Activated CD4-positive, alpha-beta T cell treated with anti-CD3 and anti-CD28 coated beads, Interleukin-2, amount 10 ng/mL, durations not matched to agents 24 days and 14 days (primary cell): Measurements from ENCODE around the gene GRIP1. TPM values are rescaled to one million over a fixed set of nuclear protein-coding genes. Genes with fewer than 3 reads are reported as not detected.

Source experiments
- DNase-seq: peaks from one replicate; pipeline ENCODE4 v3.0.0; 2022
- H3K27ac Mint-ChIP-seq: one replicate; pipeline ENCODE4 v1.8.0; 2022; ENCODE audit warnings: mild to moderate bottlenecking, mixed read lengths
- H3K27me3 Mint-ChIP-seq: one replicate; pipeline ENCODE4 v1.8.0; 2022; ENCODE audit warnings: mixed read lengths
- H3K36me3 Mint-ChIP-seq: one replicate; pipeline ENCODE4 v1.8.0; 2022; ENCODE audit warnings: low read depth, mild to moderate bottlenecking, mixed read lengths
- H3K4me1 Mint-ChIP-seq: one replicate; pipeline ENCODE4 v1.8.0; 2021; ENCODE audit warnings: mixed read lengths
- H3K4me3 Mint-ChIP-seq: one replicate; pipeline ENCODE4 v1.8.0; 2022; ENCODE audit warnings: mild to moderate bottlenecking, moderate library complexity, mixed read lengths
- H3K9me3 Mint-ChIP-seq: one replicate; pipeline ENCODE4 v1.8.0; 2021; ENCODE audit warnings: mixed read lengths
- intact Hi-C: fragments of 100-400 bp; cut with micrococcal nuclease; formaldehyde crosslinking; loops from one replicate; pipeline ENCODE4 v1.15.1; 2023
- total RNA-seq: library from RNA; stranded (reverse); gene quantifications from 2 replicates; pipeline ENCODE4 v1.2.3, GENCODE V29; 2022

Gene GRIP1
- total RNA-seq, 1 donor from 2014 or later = 0.40 TPM

DNA sequence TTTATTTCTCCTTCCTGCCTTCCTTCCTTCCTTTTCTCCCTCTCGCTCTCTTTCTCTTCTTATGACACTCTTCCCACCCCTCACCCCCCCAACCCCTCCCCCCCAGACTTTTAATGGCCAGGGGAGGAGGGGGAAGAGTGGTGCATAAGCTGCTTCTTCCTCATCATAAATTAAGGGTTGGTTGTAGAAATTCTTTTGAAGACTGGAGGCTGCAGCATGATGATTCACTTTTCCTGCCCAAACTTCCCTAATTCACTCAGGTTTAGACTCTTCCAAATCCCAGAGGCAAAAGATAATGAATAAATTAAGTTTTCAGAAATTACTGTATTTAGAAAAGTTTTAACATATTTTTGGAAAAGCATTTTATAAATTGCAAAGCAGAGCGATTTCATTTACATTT, 58.2 kb downstream of the GRIP1 start:
- no peak for DNase-seq
- H3K36me3 Mint-ChIP-seq = no peaks in the 10 kb centered on the region
- H3K27ac Mint-ChIP-seq = no peak overlapping the region
- no peak overlapping the region for H3K4me3 Mint-ChIP-seq
- H3K9me3 Mint-ChIP-seq = no peaks in the 10 kb centered on the region
- H3K27me3 Mint-ChIP-seq = peaks cover 2% of the 10 kb centered on the region
- intact Hi-C loops = no loop called here
- H3K4me1 Mint-ChIP-seq = no peaks in the 10 kb centered on the region

DNA sequence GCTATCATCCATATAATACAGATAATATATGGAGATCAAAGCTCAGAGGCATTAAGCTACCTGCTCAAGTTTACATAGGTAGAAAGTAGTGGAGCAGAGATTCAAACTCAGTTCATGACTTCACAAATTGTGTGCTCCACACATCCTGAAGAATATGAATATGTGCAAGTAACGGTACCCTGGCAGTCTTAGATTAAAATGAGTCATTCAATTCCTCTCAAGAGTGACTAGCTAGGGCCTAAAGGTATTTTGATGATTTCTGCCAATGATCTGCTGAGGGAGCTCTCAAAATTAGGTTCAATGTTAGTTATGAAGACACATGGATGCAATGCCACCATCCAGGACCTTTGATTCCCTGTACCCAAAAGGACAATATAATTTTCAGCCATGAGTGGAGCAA, 58.9 kb downstream of the GRIP1 start:
- no peak overlapping the region for H3K27ac Mint-ChIP-seq
- DNase-seq = no peak
- no peaks in the 10 kb centered on the region for H3K9me3 Mint-ChIP-seq
- peaks cover 2% of the 10 kb centered on the region for H3K27me3 Mint-ChIP-seq
- intact Hi-C loops = no loop called here
- H3K36me3 Mint-ChIP-seq = no peaks in the 10 kb centered on the region
- no peaks in the 10 kb centered on the region for H3K4me1 Mint-ChIP-seq
- H3K4me3 Mint-ChIP-seq = no peak overlapping the region

DNA sequence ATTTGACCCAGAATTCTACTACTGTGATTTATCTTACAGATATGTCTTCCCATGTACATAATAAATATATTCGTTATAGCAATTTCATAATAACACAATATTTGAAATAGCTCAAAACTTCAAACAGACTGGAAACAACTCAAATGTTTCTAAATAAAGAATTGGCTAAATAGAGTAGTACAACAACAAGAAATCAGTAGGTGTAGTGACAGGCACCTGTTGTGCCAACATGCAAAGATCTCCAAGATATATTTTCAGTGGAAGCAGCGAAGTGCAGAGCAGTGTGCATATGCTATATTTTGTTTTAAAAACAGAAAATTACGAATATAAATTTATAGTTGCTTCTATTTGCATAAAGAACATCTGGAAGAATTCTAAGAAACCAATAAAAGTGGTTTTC, 60.9 kb downstream of the GRIP1 start:
- no peak overlapping the region for H3K27ac Mint-ChIP-seq
- H3K4me1 Mint-ChIP-seq = no peaks in the 10 kb centered on the region
- no peaks in the 10 kb centered on the region for H3K9me3 Mint-ChIP-seq
- H3K4me3 Mint-ChIP-seq = no peak overlapping the region
- intact Hi-C loops = no loop called here
- DNase-seq = no peak
- peaks cover 7% of the 10 kb centered on the region for H3K27me3 Mint-ChIP-seq
- H3K36me3 Mint-ChIP-seq = no peaks in the 10 kb centered on the region

DNA sequence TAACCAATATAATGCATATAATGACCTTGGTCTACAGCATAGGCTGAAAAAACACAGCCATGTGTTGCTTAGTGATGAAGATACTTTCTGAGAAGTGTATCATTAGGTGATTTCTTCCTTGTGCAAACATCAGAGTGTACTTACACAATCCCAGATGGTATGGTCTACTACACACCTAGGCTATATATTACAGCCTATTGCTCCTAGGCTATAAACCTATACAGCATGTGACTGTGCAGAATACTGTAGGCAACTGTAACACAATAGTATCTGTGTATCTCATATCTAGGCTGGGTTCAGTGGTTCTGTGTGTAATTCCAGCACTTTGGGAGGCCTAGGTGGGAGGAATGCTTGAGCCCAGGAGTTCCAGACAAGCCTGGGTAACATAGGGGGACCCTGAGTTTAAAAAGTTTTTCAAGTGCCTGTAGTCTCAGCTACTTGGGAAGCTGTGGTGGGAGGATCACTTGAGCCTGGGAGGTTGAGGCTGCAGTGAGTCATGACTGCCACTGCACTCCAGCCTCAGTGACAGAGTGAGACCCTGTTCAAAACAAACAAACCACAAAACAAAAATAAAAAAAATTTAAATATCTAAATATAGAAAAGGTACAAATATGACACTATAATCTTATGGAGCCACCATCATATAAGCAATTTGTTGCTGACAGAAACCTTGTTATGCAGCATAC, 66.6 kb downstream of the GRIP1 start:
- no peaks in the 10 kb centered on the region for H3K4me1 Mint-ChIP-seq
- H3K4me3 Mint-ChIP-seq = no peak overlapping the region
- intact Hi-C loops = no loop called here
- H3K9me3 Mint-ChIP-seq = no peaks in the 10 kb centered on the region
- peaks cover 14% of the 10 kb centered on the region for H3K27me3 Mint-ChIP-seq
- no peak for DNase-seq
- H3K36me3 Mint-ChIP-seq = no peaks in the 10 kb centered on the region
- no peak overlapping the region for H3K27ac Mint-ChIP-seq

DNA sequence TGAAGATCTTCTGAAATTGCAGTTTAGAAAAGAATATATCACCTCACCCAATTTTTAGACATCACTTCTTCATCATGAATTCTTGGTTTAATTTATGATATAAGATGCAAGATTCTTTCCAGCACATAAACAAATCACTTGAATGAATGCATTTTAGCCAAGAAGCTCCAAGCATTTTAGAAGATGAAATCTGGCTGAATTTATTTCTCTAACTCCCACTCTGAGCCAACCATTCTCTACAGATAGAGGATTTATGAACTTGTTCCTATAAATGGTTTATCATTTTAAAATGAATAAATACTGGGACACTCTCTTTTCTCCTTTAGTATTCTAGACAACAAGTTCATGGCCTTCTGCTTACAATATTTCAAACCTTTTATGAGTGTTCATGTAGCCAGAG, 71.7 kb downstream of the GRIP1 start:
- Mint-ChIP-seq H3K27ac (no peak overlapping the region), H3K27me3 (peaks cover 11% of the 10 kb centered on the region), H3K4me3 (no peak overlapping the region), H3K36me3 (no peaks in the 10 kb centered on the region), H3K4me1 (no peaks in the 10 kb centered on the region), H3K9me3 (no peaks in the 10 kb centered on the region)
- no peak for DNase-seq
- intact Hi-C loops = no loop called here

DNA sequence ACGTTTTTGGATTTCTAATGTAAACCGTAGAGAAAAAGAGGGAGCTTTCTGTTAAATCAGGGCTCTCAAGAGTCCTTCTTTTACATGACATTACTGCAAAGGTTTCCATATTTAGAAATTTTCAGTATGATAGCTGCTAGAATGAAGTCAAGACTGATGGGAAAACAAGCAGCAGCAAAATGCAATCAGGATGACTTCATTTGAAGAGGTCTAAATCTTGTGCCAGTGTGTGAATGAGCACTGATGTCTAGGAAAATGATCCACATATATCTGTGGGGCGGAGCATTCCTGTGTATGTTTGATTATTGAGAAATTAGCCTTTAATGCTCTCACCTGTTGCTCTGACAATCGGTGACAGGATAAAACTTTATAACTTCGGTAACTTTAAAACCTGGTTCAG, 73.6 kb downstream of the GRIP1 start:
- no peaks in the 10 kb centered on the region for H3K9me3 Mint-ChIP-seq

DNA sequence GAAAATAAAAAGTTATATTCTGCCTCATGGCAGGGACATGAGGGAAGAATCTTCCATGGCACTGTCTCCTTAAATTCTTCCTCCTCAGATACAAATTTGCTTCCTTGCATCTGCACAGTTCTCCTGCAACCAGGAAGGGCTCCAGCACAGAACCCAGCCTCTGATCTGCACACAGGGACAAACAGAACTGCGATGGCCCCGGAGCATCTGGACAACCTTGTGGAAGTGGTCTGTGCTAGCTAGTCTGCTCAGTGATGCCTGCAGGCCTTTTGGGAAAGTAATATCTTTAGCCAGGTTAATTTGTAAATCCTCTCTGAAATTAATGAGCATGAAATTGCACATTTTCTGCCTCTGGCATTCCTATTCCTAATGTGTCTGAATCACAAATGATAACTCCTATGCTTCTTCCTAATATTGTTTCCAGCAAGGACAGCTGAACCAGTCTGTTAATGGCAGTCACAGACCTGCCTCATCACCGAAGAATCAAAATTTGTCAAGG, 74.8 kb downstream of the GRIP1 start:
- no peaks in the 10 kb centered on the region for H3K9me3 Mint-ChIP-seq
- H3K4me3 Mint-ChIP-seq = no peak overlapping the region
- H3K27ac Mint-ChIP-seq = no peak overlapping the region
- intact Hi-C loops = no loop called here
- H3K36me3 Mint-ChIP-seq = no peaks in the 10 kb centered on the region
- no peak for DNase-seq
- peaks cover 4% of the 10 kb centered on the region for H3K27me3 Mint-ChIP-seq
- no peaks in the 10 kb centered on the region for H3K4me1 Mint-ChIP-seq

More for the DNA sequence above, 73.6 kb downstream of the GRIP1 start:
- no peak for DNase-seq
- no peak overlapping the region for H3K27ac Mint-ChIP-seq
- H3K4me3 Mint-ChIP-seq = no peak overlapping the region
- H3K36me3 Mint-ChIP-seq = no peaks in the 10 kb centered on the region
- peaks cover 5% of the 10 kb centered on the region for H3K27me3 Mint-ChIP-seq
- intact Hi-C loops = no loop called here
- no peaks in the 10 kb centered on the region for H3K4me1 Mint-ChIP-seq

DNA sequence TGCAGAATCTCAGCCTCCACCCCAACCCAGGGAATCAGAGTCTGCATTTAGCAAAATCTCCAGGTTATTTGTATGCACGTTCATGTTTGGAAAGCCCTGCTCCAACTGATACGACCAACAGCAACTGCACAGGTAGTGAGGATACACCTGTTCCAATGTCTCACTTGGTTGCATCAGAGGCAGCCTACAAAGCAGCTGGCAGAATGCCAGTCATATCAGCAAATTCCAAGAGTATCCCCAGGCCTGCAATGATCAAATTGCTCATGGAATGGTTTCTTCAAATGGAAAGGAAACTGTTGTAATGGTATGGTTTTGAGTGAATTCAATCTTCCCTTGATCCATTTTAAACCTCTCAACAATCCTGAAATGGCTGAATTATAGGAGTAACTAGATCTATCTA, 75.4 kb downstream of the GRIP1 start:
- H3K27ac Mint-ChIP-seq = no peak overlapping the region

DNA sequence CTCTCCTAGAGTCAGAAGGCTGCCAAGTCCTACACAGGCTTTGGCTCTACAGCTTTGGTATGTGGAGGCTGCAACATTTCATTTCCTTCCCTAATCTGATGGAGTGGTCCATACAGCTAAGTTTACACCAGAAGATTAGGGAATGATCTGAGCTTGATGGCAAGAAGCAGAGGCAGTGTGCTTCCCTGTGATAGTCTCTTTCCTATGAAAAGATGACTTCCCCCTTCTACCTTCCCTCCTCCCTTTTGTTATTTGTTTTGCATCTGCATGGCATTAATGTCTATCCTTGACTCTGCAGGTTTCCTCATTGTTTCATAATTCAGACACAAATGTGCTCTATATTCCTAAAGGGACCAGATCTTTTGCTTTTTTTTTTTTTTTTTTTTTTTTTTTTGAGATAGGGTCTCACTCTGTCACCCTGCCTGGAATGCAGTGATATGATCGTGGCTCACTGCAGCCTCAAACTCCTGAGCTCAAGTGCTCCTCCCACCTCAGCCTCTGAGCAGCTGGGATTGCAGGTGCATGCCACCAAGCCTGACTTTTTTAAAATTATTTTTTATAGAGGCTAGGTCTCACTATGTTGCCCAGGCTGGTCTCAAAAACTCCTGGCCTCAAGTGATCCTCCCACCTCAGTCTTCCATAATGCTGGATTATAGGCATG, 76.3 kb downstream of the GRIP1 start:
- no peak overlapping the region for H3K4me3 Mint-ChIP-seq
- no peaks in the 10 kb centered on the region for H3K36me3 Mint-ChIP-seq
- peaks cover 4% of the 10 kb centered on the region for H3K27me3 Mint-ChIP-seq
- DNase-seq = no peak
- H3K9me3 Mint-ChIP-seq = no peaks in the 10 kb centered on the region
- intact Hi-C loops = no loop called here
- no peak overlapping the region for H3K27ac Mint-ChIP-seq
- H3K4me1 Mint-ChIP-seq = no peaks in the 10 kb centered on the region

More for the DNA sequence above, 75.4 kb downstream of the GRIP1 start:
- intact Hi-C loops = no loop called here
- DNase-seq = no peak
- H3K9me3 Mint-ChIP-seq = no peaks in the 10 kb centered on the region
- H3K4me1 Mint-ChIP-seq = no peaks in the 10 kb centered on the region
- H3K36me3 Mint-ChIP-seq = no peaks in the 10 kb centered on the region
- no peak overlapping the region for H3K4me3 Mint-ChIP-seq
- H3K27me3 Mint-ChIP-seq = peaks cover 4% of the 10 kb centered on the region

DNA sequence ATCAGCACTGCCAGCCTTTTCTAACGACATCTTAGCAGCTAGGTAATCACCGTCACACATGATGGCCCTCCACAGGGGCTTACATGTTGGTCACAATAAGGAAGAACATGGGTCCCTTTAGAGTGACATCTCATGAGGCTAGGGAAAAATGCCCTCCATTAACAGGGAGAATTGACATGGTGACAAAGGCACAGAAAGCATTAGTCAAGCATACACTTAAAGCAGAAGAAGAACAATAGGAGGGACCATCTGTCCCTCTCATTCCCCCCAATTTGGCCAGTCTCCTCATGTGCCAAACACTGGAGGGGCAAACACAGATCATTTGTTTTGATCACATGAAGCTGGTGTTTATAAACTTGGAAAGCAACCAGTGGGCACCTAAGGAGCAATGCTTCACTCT, 78.0 kb downstream of the GRIP1 start:
- Mint-ChIP-seq H3K9me3 (no peaks in the 10 kb centered on the region), H3K27me3 (peaks cover 2% of the 10 kb centered on the region), H3K4me3 (no peak overlapping the region), H3K27ac (no peak overlapping the region), H3K36me3 (no peaks in the 10 kb centered on the region), H3K4me1 (no peaks in the 10 kb centered on the region)
- DNase-seq = no peak
- intact Hi-C loops = no loop called here

DNA sequence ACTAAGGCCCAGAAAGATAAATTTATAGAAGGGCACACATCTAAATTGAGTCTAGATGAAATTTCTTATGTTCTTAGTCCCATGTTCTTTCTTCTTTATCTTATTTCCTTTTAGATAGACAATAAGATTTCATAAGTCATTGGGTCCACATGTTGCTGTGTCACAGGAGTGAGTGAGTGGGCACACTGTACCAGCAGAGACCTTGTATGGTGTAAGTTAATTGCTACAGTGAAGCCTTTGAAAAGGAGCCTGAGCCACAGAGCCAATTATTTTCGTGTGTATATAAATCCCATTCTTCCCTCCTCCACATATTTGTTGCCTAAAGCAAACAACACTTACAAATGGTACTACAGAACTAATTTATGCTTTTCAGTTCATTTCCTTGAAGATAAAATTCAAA, 79.1 kb downstream of the GRIP1 start:
- Mint-ChIP-seq H3K27me3 (peaks cover 2% of the 10 kb centered on the region), H3K36me3 (no peaks in the 10 kb centered on the region), H3K9me3 (no peaks in the 10 kb centered on the region), H3K4me3 (no peak overlapping the region), H3K4me1 (no peaks in the 10 kb centered on the region), H3K27ac (no peak overlapping the region)
- intact Hi-C loops = no loop called here
- no peak for DNase-seq

DNA sequence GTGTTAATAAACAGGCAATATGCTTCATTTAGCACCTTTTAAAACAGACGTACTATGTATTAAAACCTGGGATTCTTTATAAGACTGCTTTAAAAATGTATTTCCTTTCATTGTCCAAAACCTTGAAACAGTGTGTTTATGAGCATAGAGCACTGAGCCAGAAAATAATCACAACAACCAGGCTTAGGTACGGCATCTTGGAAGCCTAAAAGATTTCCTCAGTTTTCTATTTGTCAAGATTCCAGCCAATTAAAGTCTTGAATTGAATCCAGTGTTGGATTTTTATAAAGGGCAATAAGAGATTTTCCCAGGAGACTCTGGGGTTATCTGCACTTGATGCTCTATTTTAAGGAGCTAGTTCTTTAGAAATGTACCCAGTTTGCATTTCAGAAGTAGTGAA, 80.3 kb downstream of the GRIP1 start:
- intact Hi-C loops = no loop called here
- Mint-ChIP-seq H3K36me3 (no peaks in the 10 kb centered on the region), H3K4me1 (no peaks in the 10 kb centered on the region), H3K4me3 (no peak overlapping the region), H3K27me3 (no peaks in the 10 kb centered on the region), H3K27ac (no peak overlapping the region), H3K9me3 (no peaks in the 10 kb centered on the region)
- DNase-seq = no peak

DNA sequence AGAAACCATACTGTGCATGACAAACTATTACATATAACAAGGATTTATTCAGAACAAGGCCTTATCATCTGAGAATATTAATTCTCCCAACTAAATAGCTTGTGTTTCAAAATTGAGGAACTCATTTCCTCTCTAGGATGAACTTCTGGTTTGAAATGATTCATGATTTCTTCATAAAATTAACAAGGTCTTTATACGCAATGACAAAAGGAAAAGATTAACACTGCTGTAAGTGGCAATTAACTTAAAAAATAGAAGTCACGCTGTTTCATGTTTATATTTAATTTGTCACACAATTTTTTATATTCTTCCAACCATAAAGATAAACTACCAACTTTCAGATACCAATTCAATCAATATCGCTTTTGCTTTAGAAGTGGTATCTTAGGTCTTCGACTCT, 80.8 kb downstream of the GRIP1 start:
- Mint-ChIP-seq H3K4me3 (no peak overlapping the region), H3K36me3 (no peaks in the 10 kb centered on the region), H3K27me3 (no peaks in the 10 kb centered on the region), H3K9me3 (no peaks in the 10 kb centered on the region), H3K27ac (no peak overlapping the region), H3K4me1 (no peaks in the 10 kb centered on the region)
- no peak for DNase-seq
- intact Hi-C loops = no loop called here

DNA sequence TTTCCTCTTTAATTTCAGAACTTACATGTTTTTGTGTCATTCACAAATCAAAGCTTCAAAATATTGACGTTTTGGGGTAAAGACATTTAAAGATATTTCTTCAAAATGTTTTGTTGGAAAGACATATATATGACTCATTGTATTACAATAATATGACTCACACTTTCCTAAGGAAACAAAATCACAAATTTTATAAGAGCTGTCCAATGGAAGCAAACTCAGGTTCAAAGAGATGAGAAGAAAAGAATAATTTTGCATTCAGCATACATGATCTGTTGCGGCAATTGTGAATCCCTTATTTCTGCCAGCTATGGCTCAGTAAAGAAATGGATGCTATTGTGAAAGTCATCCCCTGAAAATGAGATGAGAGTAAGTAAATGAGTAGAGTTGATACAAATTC, 82.7 kb downstream of the GRIP1 start:
- Mint-ChIP-seq H3K4me3 (no peak overlapping the region), H3K36me3 (no peaks in the 10 kb centered on the region), H3K9me3 (no peaks in the 10 kb centered on the region), H3K27me3 (no peaks in the 10 kb centered on the region), H3K4me1 (no peaks in the 10 kb centered on the region), H3K27ac (no peak overlapping the region)
- intact Hi-C loops = no loop called here
- DNase-seq = no peak

DNA sequence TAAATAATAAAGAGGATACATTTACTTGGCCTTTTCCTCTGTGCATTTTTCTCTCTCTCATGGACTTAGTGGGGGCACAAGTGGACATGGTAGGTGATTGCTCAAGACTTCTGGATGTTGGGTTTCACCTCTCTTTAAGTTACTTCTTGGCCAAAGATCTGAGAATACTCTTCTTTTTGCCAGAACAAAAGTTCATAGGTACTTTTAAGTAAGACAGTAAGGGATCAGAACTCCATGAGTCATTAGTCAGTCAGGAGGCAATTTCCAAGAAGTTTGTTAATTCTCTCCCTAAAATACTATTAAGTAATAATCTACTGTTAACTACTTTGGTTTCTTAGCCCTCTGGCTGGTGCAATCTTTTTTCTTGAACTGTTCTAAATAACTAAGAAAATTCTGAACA, 84.2 kb downstream of the GRIP1 start:
- Mint-ChIP-seq H3K9me3 (no peaks in the 10 kb centered on the region), H3K4me1 (no peaks in the 10 kb centered on the region), H3K27me3 (no peaks in the 10 kb centered on the region), H3K27ac (no peak overlapping the region), H3K4me3 (no peak overlapping the region), H3K36me3 (no peaks in the 10 kb centered on the region)
- intact Hi-C loops = no loop called here
- no peak for DNase-seq
